Parathyroid adenoma (tissue), 2 donors: ENCODE data around the gene MSRB1.

Experiments used
- H2AFZ ChIP-seq: fragments of 300-600 bp; sonication (generic); one replicate; pipeline ENCODE4 v1.7.0; 2017; ENCODE audit warnings: antibody characterized with exemption, mild to moderate bottlenecking
- H3K27ac ChIP-seq: fragments of 300-600 bp; sonication (generic); one replicate; pipeline ENCODE4 v1.7.0; 2017
- H3K27me3 ChIP-seq: fragments of 300-600 bp; sonication (generic); one replicate; pipeline ENCODE4 v1.7.0; 2017; ENCODE audit warnings: low read length; ENCODE audit not compliant: control insufficient read depth, insufficient read depth
- H3K36me3 ChIP-seq: fragments of 300-600 bp; sonication (generic); one replicate; pipeline ENCODE4 v1.7.0; 2017; ENCODE audit warnings: low read length; ENCODE audit not compliant: control insufficient read depth, insufficient read depth
- H3K4me1 ChIP-seq: fragments of 300-600 bp; sonication (generic); one replicate; pipeline ENCODE4 v1.7.0; 2017; ENCODE audit warnings: control low read depth
- H3K4me2 ChIP-seq: fragments of 300-600 bp; sonication (generic); one replicate; pipeline ENCODE4 v1.7.0; 2017; ENCODE audit warnings: low read length
- H3K4me3 ChIP-seq: fragments of 300-600 bp; sonication (generic); one replicate; pipeline ENCODE4 v1.7.0; 2017; ENCODE audit warnings: low read depth, low read length
- H3K79me2 ChIP-seq: fragments of 300-600 bp; sonication (generic); one replicate; pipeline ENCODE4 v1.7.0; 2017; ENCODE audit warnings: control low read depth
- H3K9ac ChIP-seq: fragments of 300-600 bp; sonication (generic); one replicate; pipeline ENCODE4 v1.7.0; 2017; ENCODE audit warnings: mild to moderate bottlenecking
- H3K9me3 ChIP-seq: fragments of 300-600 bp; sonication (generic); one replicate; pipeline ENCODE4 v1.7.0; 2017; ENCODE audit warnings: low read length; ENCODE audit not compliant: control insufficient read depth
- TF ChIP-seq, protein P1 (sequence below): fragments of 300-600 bp; sonication (generic); IDR thresholded peaks from one replicate; pipeline ENCODE4 v1.7.0; 2017; ENCODE audit warnings: antibody characterized with exemption, mild to moderate bottlenecking
- donor health status: primary hyperparathyroidism.

Gene MSRB1

GRCh38 chr16:1976216-1976520 lies 33.2 kb upstream of the MSRB1 start:
- H3K27ac ChIP-seq, result no peak overlapping the region
- H3K9ac ChIP-seq, result no peak overlapping the region
- H2AFZ ChIP-seq, result no peak overlapping the region
- no peaks in the 10 kb centered on the region for H3K27me3 ChIP-seq
- H3K36me3 ChIP-seq, result no peaks in the 10 kb centered on the region
- H3K4me2 ChIP-seq, result no peak overlapping the region
- TF ChIP-seq, protein P1, sequence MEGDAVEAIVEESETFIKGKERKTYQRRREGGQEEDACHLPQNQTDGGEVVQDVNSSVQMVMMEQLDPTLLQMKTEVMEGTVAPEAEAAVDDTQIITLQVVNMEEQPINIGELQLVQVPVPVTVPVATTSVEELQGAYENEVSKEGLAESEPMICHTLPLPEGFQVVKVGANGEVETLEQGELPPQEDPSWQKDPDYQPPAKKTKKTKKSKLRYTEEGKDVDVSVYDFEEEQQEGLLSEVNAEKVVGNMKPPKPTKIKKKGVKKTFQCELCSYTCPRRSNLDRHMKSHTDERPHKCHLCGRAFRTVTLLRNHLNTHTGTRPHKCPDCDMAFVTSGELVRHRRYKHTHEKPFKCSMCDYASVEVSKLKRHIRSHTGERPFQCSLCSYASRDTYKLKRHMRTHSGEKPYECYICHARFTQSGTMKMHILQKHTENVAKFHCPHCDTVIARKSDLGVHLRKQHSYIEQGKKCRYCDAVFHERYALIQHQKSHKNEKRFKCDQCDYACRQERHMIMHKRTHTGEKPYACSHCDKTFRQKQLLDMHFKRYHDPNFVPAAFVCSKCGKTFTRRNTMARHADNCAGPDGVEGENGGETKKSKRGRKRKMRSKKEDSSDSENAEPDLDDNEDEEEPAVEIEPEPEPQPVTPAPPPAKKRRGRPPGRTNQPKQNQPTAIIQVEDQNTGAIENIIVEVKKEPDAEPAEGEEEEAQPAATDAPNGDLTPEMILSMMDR, result no peak
- H3K4me3 ChIP-seq, result no peak overlapping the region
- peaks cover 2% of the 10 kb centered on the region for H3K4me1 ChIP-seq
- no peaks in the 10 kb centered on the region for H3K9me3 ChIP-seq
- H3K79me2 ChIP-seq, result peaks cover 9% of the 10 kb centered on the region

DNA sequence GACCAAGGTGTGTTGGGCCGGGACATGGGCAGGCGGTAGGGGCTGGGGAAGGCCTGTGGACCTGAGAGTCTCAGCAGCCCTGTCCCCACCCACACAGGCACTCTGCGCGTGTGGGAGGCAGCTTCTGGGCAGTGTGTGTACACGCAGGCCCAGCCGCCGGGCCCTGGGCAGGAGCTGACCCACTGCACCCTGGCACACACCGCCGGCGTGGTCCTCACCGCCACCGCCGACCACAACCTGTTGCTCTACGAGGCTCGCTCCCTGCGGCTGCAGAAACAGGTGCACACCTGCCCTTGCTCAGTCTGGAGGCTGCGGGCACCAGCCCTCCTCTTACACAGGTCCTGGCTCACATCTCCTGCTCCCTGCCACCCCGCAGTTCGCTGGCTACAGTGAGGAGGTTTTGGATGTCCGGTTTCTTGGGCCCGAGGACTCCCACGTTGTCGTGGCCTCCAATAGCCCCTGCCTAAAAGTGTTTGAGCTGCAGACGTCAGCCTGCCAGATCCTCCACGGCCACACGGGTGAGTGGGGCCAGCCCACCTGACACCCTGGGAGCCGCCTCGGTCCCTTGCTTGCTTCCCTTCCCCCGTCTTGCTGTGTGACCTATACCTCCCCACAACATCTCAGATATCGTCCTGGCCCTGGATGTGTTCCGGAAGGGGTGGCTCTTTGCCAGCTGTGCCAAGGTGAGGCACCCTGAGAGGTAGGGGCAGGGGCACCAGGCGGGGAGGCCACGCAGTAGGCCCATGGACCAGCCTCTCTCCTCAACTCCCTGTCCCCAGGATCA lies 32.6 kb upstream of the MSRB1 start:
- no peaks in the 10 kb centered on the region for H3K27me3 ChIP-seq
- no peaks in the 10 kb centered on the region for H3K9me3 ChIP-seq

GRCh38 chr16:1974157-1975070 lies 31.4 kb upstream of the MSRB1 start:
- Histone ChIP-seq H2AFZ (no peak overlapping the region), H3K9ac (no peak overlapping the region), H3K36me3 (no peaks in the 10 kb centered on the region), H3K9me3 (no peaks in the 10 kb centered on the region), H3K79me2 (peaks cover 9% of the 10 kb centered on the region), H3K4me3 (no peak overlapping the region), H3K4me1 (peaks cover 2% of the 10 kb centered on the region), H3K27me3 (no peaks in the 10 kb centered on the region), H3K4me2 (no peak overlapping the region), H3K27ac (no peak overlapping the region)
- TF ChIP-seq, protein P1, result no peak

More for the DNA sequence above, 32.6 kb upstream of the MSRB1 start:
- Histone ChIP-seq H3K27ac (no peak overlapping the region), H3K4me1 (peaks cover 2% of the 10 kb centered on the region), H2AFZ (no peak overlapping the region), H3K79me2 (peaks cover 9% of the 10 kb centered on the region), H3K9ac (no peak overlapping the region), H3K4me2 (no peak overlapping the region), H3K36me3 (no peaks in the 10 kb centered on the region), H3K4me3 (no peak overlapping the region)
- TF ChIP-seq, protein P1, result no peak

- Histone ChIP-seq H3K9me3 (no peaks in the 10 kb centered on the region), H2AFZ (no peak overlapping the region), H3K4me3 (no peak overlapping the region), H3K4me1 (peaks cover 2% of the 10 kb centered on the region), H3K79me2 (peaks cover 9% of the 10 kb centered on the region), H3K27me3 (no peaks in the 10 kb centered on the region), H3K27ac (no peak overlapping the region), H3K9ac (no peak overlapping the region), H3K4me2 (no peak overlapping the region), H3K36me3 (no peaks in the 10 kb centered on the region)
- TF ChIP-seq, protein P1, result no peak
These were observed 30.6 kb upstream of the MSRB1 start for GRCh38 chr16:1973461-1974156.
